HEK293 (cell line): ENCODE measurements around the gene PDZRN3.

ENCODE experiments used
- CTCF ChIA-PET: fragments of 350-600 bp; formaldehyde crosslinking; extraction: SDS; loops from one replicate; lab custom pipeline; 2021; ENCODE audit warnings: antibody characterized with exemption; lab: Yijun Ruan, JAX
- POLR2A ChIA-PET: fragments of 300-600 bp; formaldehyde crosslinking; extraction: SDS; loops from one replicate; lab custom pipeline; 2020; ENCODE audit warnings: antibody characterized with exemption, inconsistent platforms; lab: Yijun Ruan, JAX
- H3K27ac ChIP-seq: fragments of 200-500 bp; sonication (Bioruptor generic); 2 replicates; pipeline ENCODE4 v1.5.1; 2014; ENCODE audit warnings: low read depth, low read length, control low read depth, inconsistent platforms; ENCODE audit errors: extremely low read depth
- H3K36me3 ChIP-seq, 2 experiments: fragments of 200-500 bp in 1 of 2; sonication (Bioruptor generic) in 1 of 2; 1 replicate in 1 of 2; 2 replicates in 1 of 2; pipeline ENCODE4 v1.5.1; 2014 to 2017; ENCODE audit warnings: inconsistent platforms in 2 of 2, low read length in 2 of 2; ENCODE audit not compliant: control insufficient read depth in 2 of 2, insufficient read depth in 1 of 2
- H3K4me1 ChIP-seq: fragments of 200-500 bp; sonication (Bioruptor generic); 2 replicates; pipeline ENCODE4 v1.5.1; 2014; ENCODE audit warnings: mild to moderate bottlenecking, low read length, inconsistent platforms; ENCODE audit not compliant: control insufficient read depth, insufficient read depth
- H3K4me3 ChIP-seq: 2 replicates; pipeline ENCODE4 v1.5.1; 2011; ENCODE audit warnings: low read depth, mild to moderate bottlenecking, control low read depth, low read length, moderate library complexity
- H3K9me3 ChIP-seq: fragments of 200-500 bp; sonication (Bioruptor generic); 2 replicates; pipeline ENCODE4 v1.5.1; 2014; ENCODE audit warnings: low read depth, low read length, inconsistent platforms; ENCODE audit not compliant: control insufficient read depth, insufficient read depth
- ATF2 ChIP-seq: fragments of 450-650 bp; formaldehyde crosslinking; IDR thresholded peaks from 2 replicates; pipeline ENCODE4 v1.5.1; 2016; ENCODE audit warnings: missing biosample characterization, missing genetic modification characterization, low read depth
- CTCF ChIP-seq: fragments of 450-650 bp; formaldehyde crosslinking; IDR thresholded peaks from 2 replicates; pipeline ENCODE4 v1.5.1; 2016; ENCODE audit warnings: missing biosample characterization, missing genetic modification characterization
- MYNN ChIP-seq: fragments of 450-650 bp; formaldehyde crosslinking; IDR thresholded peaks from 2 replicates; pipeline ENCODE4 v1.5.1; 2016; ENCODE audit warnings: missing biosample characterization, missing genetic modification characterization, borderline replicate concordance
- PBX3 ChIP-seq: sonication (generic); formaldehyde crosslinking; IDR thresholded peaks from 2 replicates; pipeline ENCODE4 v1.8.1; 2022; ENCODE audit warnings: mild to moderate bottlenecking, moderate library complexity, missing genetic modification reagents
- SALL2 ChIP-seq: fragments of 450-650 bp; formaldehyde crosslinking; IDR thresholded peaks from 2 replicates; pipeline ENCODE4 v1.5.0; 2017; ENCODE audit warnings: missing biosample characterization, mild to moderate bottlenecking, missing genetic modification characterization, borderline replicate concordance
- SCRT2 ChIP-seq: fragments of 450-650 bp; formaldehyde crosslinking; IDR thresholded peaks from 2 replicates; pipeline ENCODE4 v1.5.1; 2016; ENCODE audit warnings: missing biosample characterization, missing genetic modification characterization
- TCF7L2 ChIP-seq: IDR thresholded peaks from 2 replicates; pipeline ENCODE4 v1.6.1; 2011; ENCODE audit warnings: low read depth, mild to moderate bottlenecking, inconsistent platforms, low read length, moderate library complexity, borderline replicate concordance
- TRIM28 ChIP-seq: IDR thresholded peaks from 2 replicates; pipeline ENCODE4 v1.6.1; 2011; ENCODE audit warnings: low read length, control low read depth, borderline replicate concordance
- TSHZ1 ChIP-seq: fragments of 450-650 bp; formaldehyde crosslinking; IDR thresholded peaks from 2 replicates; pipeline ENCODE4 v1.5.1; 2016; ENCODE audit warnings: missing biosample characterization, missing genetic modification characterization, borderline replicate concordance
- YY1 ChIP-seq: fragments of 450-650 bp; formaldehyde crosslinking; IDR thresholded peaks from 2 replicates; pipeline ENCODE4 v1.5.1; 2018; ENCODE audit warnings: missing biosample characterization, missing genetic modification characterization
- ZNF112 ChIP-seq: fragments of 450-650 bp; formaldehyde crosslinking; IDR thresholded peaks from 2 replicates; pipeline ENCODE4 v1.5.0; 2017; ENCODE audit warnings: missing biosample characterization, missing genetic modification characterization
- ZNF146 ChIP-seq: fragments of 450-650 bp; formaldehyde crosslinking; IDR thresholded peaks from 2 replicates; pipeline ENCODE4 v1.5.1; 2016; ENCODE audit warnings: missing biosample characterization, missing genetic modification characterization
- ZNF148 ChIP-seq: fragments of 450-650 bp; formaldehyde crosslinking; IDR thresholded peaks from 2 replicates; pipeline ENCODE4 v1.5.0; 2017; ENCODE audit warnings: missing biosample characterization, missing genetic modification characterization, borderline replicate concordance
- ZNF184 ChIP-seq: fragments of 450-650 bp; IDR thresholded peaks from 2 replicates; pipeline ENCODE4 v1.5.1; 2018; ENCODE audit warnings: missing biosample characterization, mild to moderate bottlenecking, missing genetic modification characterization
- ZNF26 ChIP-seq: fragments of 450-650 bp; formaldehyde crosslinking; IDR thresholded peaks from 2 replicates; pipeline ENCODE4 v1.5.1; 2016; ENCODE audit warnings: missing biosample characterization, missing genetic modification characterization
- ZNF324 ChIP-seq: fragments of 450-650 bp; formaldehyde crosslinking; IDR thresholded peaks from 2 replicates; pipeline ENCODE4 v1.5.1; 2016; ENCODE audit warnings: missing biosample characterization, missing genetic modification characterization
- ZNF416 ChIP-seq: fragments of 450-650 bp; formaldehyde crosslinking; IDR thresholded peaks from 2 replicates; pipeline ENCODE4 v1.5.1; 2016; ENCODE audit warnings: missing biosample characterization, missing genetic modification characterization
- ZNF48 ChIP-seq: fragments of 450-650 bp; formaldehyde crosslinking; IDR thresholded peaks from 2 replicates; pipeline ENCODE4 v1.5.1; 2016; ENCODE audit warnings: missing biosample characterization, missing genetic modification characterization
- ZNF610 ChIP-seq: fragments of 450-650 bp; formaldehyde crosslinking; IDR thresholded peaks from 2 replicates; pipeline ENCODE4 v1.5.1; 2016; ENCODE audit warnings: missing biosample characterization, missing genetic modification characterization, borderline replicate concordance

Gene PDZRN3

GRCh38 chr3:73470860-73471259 lies 153.9 kb downstream of the PDZRN3 start:
- POLR2A ChIA-PET: no interaction called here
- Histone ChIP-seq H3K36me3 (no peaks in the 10 kb centered on the region), H3K4me3 (no peak overlapping the region), H3K27ac (no peak overlapping the region)
- TF ChIP-seq SCRT2 (tag by site-specific recombination) (0 out of 2 replicates have a peak, but pooled peaks have one; percentile 0), ZNF112 (no peak), PBX3 (CRISPR knock-in tag) (no peak), ZNF184 (tag by site-specific recombination) (0 out of 2 replicates have a peak, but pooled peaks have one; percentile 41), MYNN (tag by site-specific recombination) (no peak), SALL2 (no peak), ZNF146 (no peak)
- TF ChIP-seq, all 188 proteins: peak for 2
- H3K9me3 ChIP-seq: no peaks in the 10 kb centered on the region
- CTCF ChIA-PET: no interaction called here
- no peaks in the 10 kb centered on the region for H3K4me1 ChIP-seq

- TF ChIP-seq TRIM28 (no peak), YY1 (tag by site-specific recombination) (no peak), ZNF416 (tag by site-specific recombination) (no peak), ZNF48 (tag by site-specific recombination) (no peak), ATF2 (tag by site-specific recombination) (no peak), TCF7L2 (no peak), ZNF610 (tag by site-specific recombination) (no peak), ZNF148 (tag by site-specific recombination) (no peak), TSHZ1 (tag by site-specific recombination) (no peak), ZNF26 (tag by site-specific recombination) (no peak), CTCF (tag by site-specific recombination) (no peak), ZNF324 (tag by site-specific recombination) (no peak), PBX3 (CRISPR knock-in tag) (no peak)
- TF ChIP-seq, all 188 proteins: peak for 0
- Histone ChIP-seq H3K4me3 (no peak overlapping the region), H3K9me3 (no peaks in the 10 kb centered on the region), H3K27ac (no peak overlapping the region), H3K36me3 (no peaks in the 10 kb centered on the region), H3K4me1 (no peaks in the 10 kb centered on the region)
- ChIA-PET CTCF (no interaction called here), POLR2A (no interaction called here)
Observed at GRCh38 chr3:73469331-73469730, 155.4 kb downstream of the PDZRN3 start.
